HepG2 (cell line): ENCODE results near the gene SEMA3G. TPM values are rescaled to one million over a fixed set of nuclear protein-coding genes. Genes with fewer than 3 reads are reported as not detected.

Experiments used
- CBFB ChIP-seq: sonication (generic); formaldehyde crosslinking; IDR thresholded peaks from 2 replicates; pipeline ENCODE4 v1.4.0; 2020; ENCODE audit warnings: missing genetic modification reagents
- CERS6 ChIP-seq: sonication (generic); formaldehyde crosslinking; IDR thresholded peaks from 2 replicates; pipeline ENCODE4 v1.5.0; 2020; ENCODE audit warnings: missing genetic modification reagents
- EZH2 ChIP-seq: conservative IDR thresholded peaks from 2 replicates; pipeline ENCODE4 v1.6.1; 2012; ENCODE audit warnings: mild to moderate bottlenecking, low read depth, low read length, moderate library complexity
- GMEB1 ChIP-seq: sonication (generic); formaldehyde crosslinking; IDR thresholded peaks from 2 replicates; pipeline ENCODE4 v1.5.1; 2020; ENCODE audit warnings: missing genetic modification reagents, mild to moderate bottlenecking, borderline replicate concordance
- HMGXB4 ChIP-seq, 2 experiments: sonication (generic) in 1 of 2; formaldehyde crosslinking in 1 of 2; IDR thresholded peaks; 2 replicates each; pipeline versions ENCODE4 v1.4.0 to v1.6.1; 2018 to 2020; ENCODE audit warnings: missing genetic modification reagents in 2 of 2, borderline replicate concordance in 1 of 2, low read depth in 1 of 2, mild to moderate bottlenecking in 1 of 2, missing biosample characterization in 1 of 2
- KDM5A ChIP-seq: fragments of 200-600 bp; sonication (generic); IDR thresholded peaks from 2 replicates; pipeline ENCODE4 v1.7.0; 2018; ENCODE audit warnings: antibody characterized with exemption, mild to moderate bottlenecking, low read length, borderline replicate concordance
- MYC ChIP-seq: sonication (generic); formaldehyde crosslinking; IDR thresholded peaks from 2 replicates; pipeline ENCODE4 v1.9.0; 2021; ENCODE audit warnings: missing genetic modification reagents, borderline replicate concordance
- PAX8 ChIP-seq: sonication (generic); formaldehyde crosslinking; IDR thresholded peaks from 2 replicates; pipeline ENCODE4 v1.8.0; 2022; ENCODE audit warnings: mild to moderate bottlenecking, missing genetic modification reagents, borderline replicate concordance
- REPIN1 ChIP-seq: sonication (generic); formaldehyde crosslinking; IDR thresholded peaks from 2 replicates; pipeline ENCODE4 v1.8.0; 2022; ENCODE audit warnings: missing genetic modification reagents, low read depth, mild to moderate bottlenecking, borderline replicate concordance
- ZBTB20 ChIP-seq: sonication (generic); formaldehyde crosslinking; IDR thresholded peaks from 2 replicates; pipeline ENCODE4 v1.8.1; 2023; ENCODE audit warnings: missing genetic modification reagents, low read depth, mild to moderate bottlenecking, borderline replicate concordance
- ZBTB7B ChIP-seq: sonication (generic); formaldehyde crosslinking; IDR thresholded peaks from 2 replicates; pipeline ENCODE4 v1.4.0; 2020; ENCODE audit warnings: missing genetic modification reagents
- ZBTB8A ChIP-seq: sonication (generic); formaldehyde crosslinking; IDR thresholded peaks from 2 replicates; pipeline ENCODE4 v1.4.0; 2020; ENCODE audit warnings: mild to moderate bottlenecking, low read depth, missing genetic modification reagents, borderline replicate concordance
- ZNF180 ChIP-seq: sonication (generic); formaldehyde crosslinking; IDR thresholded peaks from 2 replicates; pipeline ENCODE4 v1.4.0; 2020; ENCODE audit warnings: low read depth, missing genetic modification reagents, borderline replicate concordance
- ZNF382 ChIP-seq: sonication (generic); formaldehyde crosslinking; IDR thresholded peaks from 2 replicates; pipeline ENCODE4 v1.5.0; 2020; ENCODE audit warnings: missing genetic modification reagents, mild to moderate bottlenecking, borderline replicate concordance
- ZNF430 ChIP-seq: sonication (generic); formaldehyde crosslinking; IDR thresholded peaks from 2 replicates; pipeline ENCODE4 v1.9.0; 2021; ENCODE audit warnings: mild to moderate bottlenecking, missing genetic modification reagents
- ZNF614 ChIP-seq: IDR thresholded peaks from 2 replicates; pipeline ENCODE4 v1.6.1; 2018; ENCODE audit warnings: missing biosample characterization, missing genetic modification reagents, inconsistent platforms, borderline replicate concordance
- ZNF619 ChIP-seq: sonication (generic); formaldehyde crosslinking; IDR thresholded peaks from 2 replicates; pipeline ENCODE4 v1.4.0; 2020; ENCODE audit warnings: mild to moderate bottlenecking, missing genetic modification reagents
- ZSCAN29 ChIP-seq: sonication (generic); formaldehyde crosslinking; conservative IDR thresholded peaks from 2 replicates; pipeline ENCODE4 v1.4.0; 2020; ENCODE audit warnings: mild to moderate bottlenecking, missing genetic modification reagents
- polyA plus RNA-seq, 8 experiments: library from polyadenylated mRNA; depleted of rRNA in 3 of 8; stranded (reverse) in 7 of 8; unstranded in 1 of 8; fragments of >200 nt; fragmentation: Illumina TruSeq in 4 of 8; extraction: Trizol in 4 of 8; gene quantifications; 2 replicates each; pipeline versions ENCODE4 v1.2.1 to v1.2.3, GENCODE V29; 2011 to 2016; ENCODE audit warnings: low read depth in 4 of 8, missing spikeins in 1 of 8, mixed read lengths in 1 of 8; ENCODE audit not compliant: insufficient read depth in 1 of 8
- total RNA-seq, 5 experiments: library from RNA; depleted of rRNA; stranded (reverse); fragments of >200 nt; fragmentation: Illumina TruSeq; extraction: Trizol; gene quantifications; 2 replicates each; pipeline ENCODE4 v1.2.3, GENCODE V29; 2016; ENCODE audit warnings: low read depth in 1 of 5
- TF ChIP-seq, protein P1 (sequence below), 2 experiments: sonication (generic) in 1 of 2; formaldehyde crosslinking in 1 of 2; IDR thresholded peaks; 2 replicates each; pipeline versions ENCODE4 v1.5.1 to v1.6.1; 2011 to 2020; ENCODE audit warnings: borderline replicate concordance in 1 of 2, low read depth in 1 of 2, low read length in 1 of 2, mild to moderate bottlenecking in 1 of 2, missing genetic modification reagents in 1 of 2, moderate library complexity in 1 of 2
- TF ChIP-seq, protein P2 (sequence below): sonication (generic); formaldehyde crosslinking; IDR thresholded peaks from 2 replicates; pipeline ENCODE4 v1.5.0; 2020; ENCODE audit warnings: missing genetic modification reagents

The SEMA3G gene
- total and polyA plus RNA-seq, 2 of the 13 experiments (the other 11 are each of a cell fraction or from before 2014, with no cell fraction given), result 6.1 to 8.3 TPM

GRCh38 chr3:52429779-52430415, 15.0 kb downstream of the SEMA3G start (continued):
- TF ChIP-seq, protein P1, sequence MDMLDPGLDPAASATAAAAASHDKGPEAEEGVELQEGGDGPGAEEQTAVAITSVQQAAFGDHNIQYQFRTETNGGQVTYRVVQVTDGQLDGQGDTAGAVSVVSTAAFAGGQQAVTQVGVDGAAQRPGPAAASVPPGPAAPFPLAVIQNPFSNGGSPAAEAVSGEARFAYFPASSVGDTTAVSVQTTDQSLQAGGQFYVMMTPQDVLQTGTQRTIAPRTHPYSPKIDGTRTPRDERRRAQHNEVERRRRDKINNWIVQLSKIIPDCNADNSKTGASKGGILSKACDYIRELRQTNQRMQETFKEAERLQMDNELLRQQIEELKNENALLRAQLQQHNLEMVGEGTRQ (IDR thresholded peaks at IDR 0.05; ENCODE audit: low read depth, low read length), result no peak
- TF ChIP-seq, protein P1 (CRISPR knock-in tag; IDR thresholded peaks at IDR 0.05; ENCODE audit: borderline replicate concordance), result no peak
- peak; percentile 77; the same call in 1 of the 2 replicates for TF ChIP-seq MYC
- peak; percentile 49; the same call in 1 of the 2 replicates for TF ChIP-seq ZNF430 (CRISPR knock-in tag)
- TF ChIP-seq KDM5A, result no peak
- TF ChIP-seq ZNF614 (CRISPR knock-in tag), result 0 out of 2 replicates have a peak, but pooled peaks have one; percentile 75
- TF ChIP-seq ZNF180 (CRISPR knock-in tag), result no peak
- no peak for TF ChIP-seq ZBTB8A (CRISPR knock-in tag)
- peak in 1 of 2 experiments; percentile 81; a peak in 1 of 4 replicates for TF ChIP-seq HMGXB4 (CRISPR knock-in tag; IDR thresholded peaks at IDR 0.05; ENCODE audit: borderline replicate concordance in 1 of 2, low read depth in 1 of 2)
- TF ChIP-seq ZNF619 (CRISPR knock-in tag), result 0 out of 2 replicates have a peak, but pooled peaks have one; percentile 23
- TF ChIP-seq ZNF382, result no peak
- TF ChIP-seq, protein P2, sequence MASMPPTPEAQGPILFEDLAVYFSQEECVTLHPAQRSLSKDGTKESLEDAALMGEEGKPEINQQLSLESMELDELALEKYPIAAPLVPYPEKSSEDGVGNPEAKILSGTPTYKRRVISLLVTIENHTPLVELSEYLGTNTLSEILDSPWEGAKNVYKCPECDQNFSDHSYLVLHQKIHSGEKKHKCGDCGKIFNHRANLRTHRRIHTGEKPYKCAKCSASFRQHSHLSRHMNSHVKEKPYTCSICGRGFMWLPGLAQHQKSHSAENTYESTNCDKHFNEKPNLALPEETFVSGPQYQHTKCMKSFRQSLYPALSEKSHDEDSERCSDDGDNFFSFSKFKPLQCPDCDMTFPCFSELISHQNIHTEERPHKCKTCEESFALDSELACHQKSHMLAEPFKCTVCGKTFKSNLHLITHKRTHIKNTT (CRISPR knock-in tag), result no peak
- peak; percentile 92 for TF ChIP-seq ZBTB7B (CRISPR knock-in tag)
- TF ChIP-seq ZSCAN29 (CRISPR knock-in tag), result no peak
- 0 out of 2 replicates have a peak, but pooled peaks have one; percentile 64 for TF ChIP-seq ZBTB20 (CRISPR knock-in tag)
- no peak for TF ChIP-seq CERS6 (CRISPR knock-in tag)
- no peak for TF ChIP-seq CBFB (CRISPR knock-in tag)
- peak; percentile 48; the same call in 1 of the 2 replicates for TF ChIP-seq REPIN1 (CRISPR knock-in tag)
- peak; percentile 63; the same call in 1 of the 2 replicates for TF ChIP-seq GMEB1 (CRISPR knock-in tag)
- TF ChIP-seq PAX8 (CRISPR knock-in tag), result no peak
- no peak for TF ChIP-seq EZH2
